Smooth muscle cell (in vitro differentiated cells): ENCODE data around the gene FH. TPM values are rescaled to one million over a fixed set of nuclear protein-coding genes. Genes with fewer than 3 reads are reported as not detected.

Experiments
- DNase-seq: peaks from one replicate; lab custom pipeline; 2025; ENCODE audit not compliant: unreplicated experiment; lab: John Stamatoyannopoulos, UW
- H2AFZ ChIP-seq: fragments of 200-600 bp; sonication (generic); 2 replicates; pipeline ENCODE4 v1.6.0; 2016; ENCODE audit warnings: antibody characterized with exemption, low read depth, mild to moderate bottlenecking
- H3F3A ChIP-seq: fragments of 200-600 bp; sonication (generic); 2 replicates; pipeline ENCODE4 v1.6.0; 2017; ENCODE audit warnings: antibody characterized with exemption, low read depth
- H3K27ac ChIP-seq: fragments of 200-600 bp; sonication (generic); 2 replicates; pipeline ENCODE4 v1.5.1; 2016; ENCODE audit warnings: low read depth, mild to moderate bottlenecking
- H3K27me3 ChIP-seq: fragments of 200-600 bp; sonication (generic); 2 replicates; pipeline ENCODE4 v1.6.1; 2016; ENCODE audit warnings: low read depth, mild to moderate bottlenecking
- H3K36me3 ChIP-seq: fragments of 200-600 bp; sonication (generic); 2 replicates; pipeline ENCODE4 v1.5.1; 2016; ENCODE audit warnings: low read depth
- H3K4me1 ChIP-seq: fragments of 200-600 bp; sonication (generic); 2 replicates; pipeline ENCODE4 v1.5.1; 2016; ENCODE audit warnings: low read depth
- H3K4me2 ChIP-seq: fragments of 200-600 bp; sonication (generic); 2 replicates; pipeline ENCODE4 v1.6.0; 2016; ENCODE audit warnings: mild to moderate bottlenecking
- H3K4me3 ChIP-seq: fragments of 200-600 bp; sonication (generic); 2 replicates; pipeline ENCODE4 v1.5.1; 2016; ENCODE audit warnings: mild to moderate bottlenecking
- H3K79me2 ChIP-seq: fragments of 200-600 bp; sonication (generic); 2 replicates; pipeline ENCODE4 v1.6.0; 2016; ENCODE audit warnings: low read depth, mild to moderate bottlenecking
- H3K9ac ChIP-seq: fragments of 200-600 bp; sonication (generic); 2 replicates; pipeline ENCODE4 v1.6.0; 2016; ENCODE audit warnings: low read depth
- H3K9me3 ChIP-seq: fragments of 200-600 bp; sonication (generic); replicated peaks from 2 replicates; pipeline ENCODE4 v1.5.1; 2016; ENCODE audit warnings: low read depth
- H4K20me1 ChIP-seq: fragments of 200-600 bp; sonication (generic); 2 replicates; pipeline ENCODE4 v1.6.0; 2016; ENCODE audit warnings: low read depth
- WGBS: methylation state at CpG from one replicate; pipeline ENCODE4 v1.1.7; 2016; ENCODE audit warnings: low lambda C conversion rate; 5-methylcytosine and 5-hydroxymethylcytosine counted together
- polyA plus RNA-seq: library from polyadenylated mRNA; unstranded; fragments of >200 nt; fragmentation: Nextera tagmentation; extraction: Ambion mirVana; gene quantifications from 2 replicates; pipeline ENCODE4 v1.2.1, GENCODE V29; 2016
- total RNA-seq: library from RNA; depleted of rRNA; stranded (reverse); fragments of >200 nt; gene quantifications from 2 replicates; pipeline ENCODE4 v1.2.3, GENCODE V29; 2014
- TF ChIP-seq, protein P1 (sequence below): fragments of 200-600 bp; sonication (generic); IDR thresholded peaks from 2 replicates; pipeline ENCODE4 v1.5.1; 2017; ENCODE audit warnings: borderline replicate concordance, mild to moderate bottlenecking, antibody characterized with exemption; ENCODE audit not compliant: insufficient read depth, poor library complexity, severe bottlenecking

FH gene
- total and polyA plus RNA-seq, 2 experiments from 2014 or later, result 53.1 to 57.7 TPM

DNA sequence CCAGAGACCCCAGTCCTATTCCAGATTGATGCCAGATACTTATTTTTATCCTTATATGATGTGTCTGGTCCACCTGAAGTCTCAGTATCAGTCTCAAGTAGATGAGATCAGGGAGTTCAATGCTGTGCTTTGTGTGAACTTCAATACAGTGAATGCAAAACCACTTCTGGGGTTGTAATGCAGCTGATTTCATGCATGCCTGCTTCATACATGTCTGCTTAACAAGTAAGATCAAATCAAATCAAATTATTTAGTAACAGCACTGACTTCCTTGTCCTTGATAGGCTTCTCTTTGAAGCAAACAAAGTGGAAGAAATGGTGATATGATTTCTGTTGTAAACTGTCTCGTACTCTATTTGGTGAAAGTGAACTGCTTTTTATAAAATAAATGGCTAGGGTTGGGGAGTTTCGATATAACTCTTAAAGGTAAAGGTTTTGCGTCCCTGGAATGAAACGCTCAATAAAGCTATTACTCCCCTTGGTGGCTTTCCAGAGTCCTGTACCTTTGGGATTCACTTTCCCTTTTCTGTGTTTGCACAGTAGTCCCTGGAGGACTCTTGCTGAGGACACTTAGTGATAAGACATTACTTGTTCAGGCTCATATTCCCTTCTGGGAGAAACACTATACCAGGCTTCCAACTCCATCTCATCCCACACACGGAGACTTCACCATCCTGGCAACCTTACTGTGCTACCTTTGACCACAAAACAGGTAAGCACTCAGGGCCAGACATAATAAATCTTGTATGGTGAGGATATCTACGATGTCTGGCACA lies 59.3 kb downstream of the FH start:
- Histone ChIP-seq H3K27me3 (no peaks in the 10 kb centered on the region), H3K9me3 (no peaks in the 10 kb centered on the region), H3K79me2 (no peaks in the 10 kb centered on the region), H3K4me1 (no peaks in the 10 kb centered on the region), H2AFZ (no peak overlapping the region), H3K4me3 (no peak overlapping the region), H3K9ac (no peak overlapping the region), H4K20me1 (no peaks in the 10 kb centered on the region), H3F3A (no peaks in the 10 kb centered on the region), H3K4me2 (no peak overlapping the region), H3K36me3 (no peaks in the 10 kb centered on the region), H3K27ac (no peak overlapping the region)
- 79% methylated on average over 6 of the region's 6 CpGs for WGBS
- no peak for DNase-seq
- TF ChIP-seq, protein P1, sequence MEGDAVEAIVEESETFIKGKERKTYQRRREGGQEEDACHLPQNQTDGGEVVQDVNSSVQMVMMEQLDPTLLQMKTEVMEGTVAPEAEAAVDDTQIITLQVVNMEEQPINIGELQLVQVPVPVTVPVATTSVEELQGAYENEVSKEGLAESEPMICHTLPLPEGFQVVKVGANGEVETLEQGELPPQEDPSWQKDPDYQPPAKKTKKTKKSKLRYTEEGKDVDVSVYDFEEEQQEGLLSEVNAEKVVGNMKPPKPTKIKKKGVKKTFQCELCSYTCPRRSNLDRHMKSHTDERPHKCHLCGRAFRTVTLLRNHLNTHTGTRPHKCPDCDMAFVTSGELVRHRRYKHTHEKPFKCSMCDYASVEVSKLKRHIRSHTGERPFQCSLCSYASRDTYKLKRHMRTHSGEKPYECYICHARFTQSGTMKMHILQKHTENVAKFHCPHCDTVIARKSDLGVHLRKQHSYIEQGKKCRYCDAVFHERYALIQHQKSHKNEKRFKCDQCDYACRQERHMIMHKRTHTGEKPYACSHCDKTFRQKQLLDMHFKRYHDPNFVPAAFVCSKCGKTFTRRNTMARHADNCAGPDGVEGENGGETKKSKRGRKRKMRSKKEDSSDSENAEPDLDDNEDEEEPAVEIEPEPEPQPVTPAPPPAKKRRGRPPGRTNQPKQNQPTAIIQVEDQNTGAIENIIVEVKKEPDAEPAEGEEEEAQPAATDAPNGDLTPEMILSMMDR, result no peak

DNA sequence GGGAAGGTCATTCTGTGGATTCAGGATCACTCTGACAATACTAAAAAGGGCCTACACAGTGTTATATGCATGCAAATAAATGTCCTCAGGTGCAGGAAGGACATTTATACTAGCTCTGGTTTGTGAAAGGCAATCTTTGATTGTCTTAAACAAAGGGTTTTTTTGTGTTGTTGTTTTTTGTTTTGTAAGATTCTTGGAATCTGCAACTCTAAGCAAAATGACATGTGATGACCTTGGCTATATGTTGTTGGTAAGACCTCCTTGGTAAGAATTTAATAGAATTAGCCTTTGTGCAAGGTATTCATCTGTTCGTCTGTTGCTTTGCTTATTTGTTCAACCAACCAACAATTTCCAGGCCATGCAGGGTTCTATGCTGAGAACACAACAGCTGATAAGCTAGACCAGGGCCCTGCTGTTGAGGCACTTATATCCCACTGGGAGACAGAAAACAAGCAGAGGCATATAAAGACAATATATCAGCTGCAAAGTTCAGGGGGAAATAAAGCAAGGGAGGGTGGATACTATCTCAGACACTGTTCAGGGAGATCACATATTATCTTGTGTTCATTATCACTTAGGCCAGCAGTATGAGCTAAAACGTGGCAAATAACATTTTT lies 60.3 kb downstream of the FH start:
- 39% methylated on average over 2 of the region's 2 CpGs for WGBS
- TF ChIP-seq, protein P1, result no peak
- H3K9me3 ChIP-seq, result no peaks in the 10 kb centered on the region

DNA sequence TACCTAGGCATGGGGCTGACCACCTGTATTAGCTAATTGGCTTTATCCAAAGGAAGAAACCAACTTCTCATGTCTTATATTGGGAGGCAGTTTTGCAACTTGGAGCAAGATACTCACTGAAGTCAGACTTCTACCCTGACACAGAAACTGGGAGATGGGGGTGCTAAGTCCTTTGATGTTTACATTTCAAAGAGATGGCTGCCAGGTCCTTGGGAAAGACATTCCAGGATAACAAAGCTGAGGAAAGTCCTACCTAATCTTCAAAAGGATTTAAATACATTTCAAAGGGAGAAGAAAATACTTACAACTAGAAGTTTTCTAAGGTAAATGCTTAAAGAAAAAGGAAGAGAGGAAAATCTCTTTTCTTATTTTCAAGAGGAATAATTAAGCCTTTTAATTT lies 62.1 kb downstream of the FH start:
- Histone ChIP-seq H3K27ac (no peak overlapping the region), H3K4me1 (no peaks in the 10 kb centered on the region), H3K36me3 (no peaks in the 10 kb centered on the region), H3K4me3 (no peak overlapping the region), H4K20me1 (no peaks in the 10 kb centered on the region), H3K4me2 (no peak overlapping the region), H3F3A (no peaks in the 10 kb centered on the region), H3K9ac (no peak overlapping the region), H3K79me2 (no peaks in the 10 kb centered on the region), H2AFZ (no peak overlapping the region), H3K27me3 (no peaks in the 10 kb centered on the region), H3K9me3 (no peaks in the 10 kb centered on the region)
- no peak for DNase-seq
- TF ChIP-seq, protein P1, result no peak

More for the DNA sequence above, 60.3 kb downstream of the FH start:
- H3K9ac ChIP-seq, result no peak overlapping the region
- no peaks in the 10 kb centered on the region for H3K4me1 ChIP-seq
- no peaks in the 10 kb centered on the region for H4K20me1 ChIP-seq
- H3F3A ChIP-seq, result no peaks in the 10 kb centered on the region
- no peaks in the 10 kb centered on the region for H3K79me2 ChIP-seq
- no peak overlapping the region for H3K27ac ChIP-seq
- H2AFZ ChIP-seq, result no peak overlapping the region
- H3K27me3 ChIP-seq, result no peaks in the 10 kb centered on the region
- DNase-seq, result no peak
- no peaks in the 10 kb centered on the region for H3K36me3 ChIP-seq
- no peak overlapping the region for H3K4me3 ChIP-seq
- H3K4me2 ChIP-seq, result no peak overlapping the region
